Naive thymus-derived CD4-positive, alpha-beta T cell (primary cell): ENCODE measurements around the gene SIRPB2. TPM values are rescaled to one million over a fixed set of nuclear protein-coding genes. Genes with fewer than 3 reads are reported as not detected.
A peak's percentile ranks its signal among the peaks of the same experiment; 100 is the strongest.
"Not testable (repeated sequence)": the region's sequence is repeated elsewhere in the genome, so short reads cannot be mapped to it uniquely, and the experiment has no call there.

ENCODE experiments used
- ATAC-seq: fragments of 150-1000 bp; cut with Tn5 transposase; 2 replicates; pipeline ENCODE4 v1.10.0; 2021; ENCODE audit warnings: mild to moderate bottlenecking, moderate library complexity
- CTCF ChIA-PET: fragments of 350-600 bp; sonication (Branson Sonifier 250); formaldehyde crosslinking; loops from one replicate; lab custom pipeline; 2021; ENCODE audit warnings: antibody characterized with exemption; lab: Charles Lee
- POLR2A ChIA-PET: fragments of 350-600 bp; sonication (Branson Sonifier 250); formaldehyde crosslinking; loops from one replicate; lab custom pipeline; 2021; ENCODE audit warnings: antibody characterized with exemption, inconsistent platforms; lab: Charles Lee
- DNase-seq, 9 donors: peaks; one replicate each; pipeline versions ENCODE4 v3.0.0 to v3.0.0-alpha.2; 2020 to 2022; ENCODE audit warnings: mixed read lengths in 1 of 9
- H3K27ac ChIP-seq: one replicate; pipeline ENCODE4 v1.7.0; 2013; ENCODE audit warnings: mild to moderate bottlenecking, low read depth, low read length, moderate library complexity
- H3K27me3 ChIP-seq, 2 donors: one replicate each; pipeline ENCODE4 v1.7.0; 2013; ENCODE audit warnings: low read length in 2 of 2, mild to moderate bottlenecking in 2 of 2, moderate library complexity in 2 of 2; ENCODE audit not compliant: control insufficient read depth in 2 of 2, insufficient read depth in 2 of 2
- H3K36me3 ChIP-seq, 3 experiments: 1 replicate in 2 of 3; 2 replicates in 1 of 3; pipeline ENCODE4 v1.7.0; 2013; ENCODE audit warnings: low read length in 3 of 3, mild to moderate bottlenecking in 3 of 3, moderate library complexity in 1 of 3; ENCODE audit not compliant: insufficient read depth in 3 of 3, control insufficient read depth in 2 of 3
- H3K4me1 ChIP-seq, 2 donors: one replicate each; pipeline ENCODE4 v1.7.0; 2013; ENCODE audit warnings: low read length in 2 of 2, mild to moderate bottlenecking in 2 of 2, moderate library complexity in 1 of 2; ENCODE audit not compliant: control insufficient read depth in 2 of 2, insufficient read depth in 2 of 2
- H3K4me3 ChIP-seq: 2 replicates; pipeline ENCODE4 v1.7.0; 2013; ENCODE audit warnings: mild to moderate bottlenecking, low read length
- H3K9me3 ChIP-seq, 3 experiments: 1 replicate in 2 of 3; 2 replicates in 1 of 3; pipeline ENCODE4 v1.7.0; 2013; ENCODE audit warnings: low read length in 3 of 3; ENCODE audit not compliant: control insufficient read depth in 2 of 3
- H3K27ac Mint-ChIP-seq, 9 donors: one replicate each; pipeline ENCODE4 v1.8.0; 2020 to 2022; ENCODE audit warnings: mixed read lengths in 9 of 9, mild to moderate bottlenecking in 8 of 9, moderate library complexity in 5 of 9, inconsistent platforms in 2 of 9
- H3K27me3 Mint-ChIP-seq, 5 donors: one replicate each; pipeline ENCODE4 v1.8.0; 2021 to 2022; ENCODE audit warnings: mixed read lengths in 5 of 5, mild to moderate bottlenecking in 1 of 5
- H3K36me3 Mint-ChIP-seq, 5 donors: one replicate each; pipeline ENCODE4 v1.8.0; 2020 to 2022; ENCODE audit warnings: mixed read lengths in 5 of 5, mild to moderate bottlenecking in 3 of 5, inconsistent platforms in 1 of 5
- H3K4me1 Mint-ChIP-seq, 7 donors: one replicate each; pipeline ENCODE4 v1.8.0; 2020 to 2022; ENCODE audit warnings: mixed read lengths in 7 of 7, mild to moderate bottlenecking in 3 of 7, inconsistent platforms in 1 of 7
- H3K4me3 Mint-ChIP-seq, 10 donors: one replicate each; pipeline ENCODE4 v1.8.0; 2020 to 2022; ENCODE audit warnings: mild to moderate bottlenecking in 10 of 10, mixed read lengths in 10 of 10, moderate library complexity in 6 of 10, inconsistent platforms in 2 of 10
- H3K9me3 Mint-ChIP-seq, 11 donors: one replicate each; pipeline ENCODE4 v1.8.0; 2020 to 2022; ENCODE audit warnings: mixed read lengths in 11 of 11, mild to moderate bottlenecking in 4 of 11, inconsistent platforms in 1 of 11, moderate library complexity in 1 of 11
- intact Hi-C, 2 donors: fragments of 100-400 bp; cut with micrococcal nuclease; formaldehyde crosslinking; loops; one replicate each; pipeline ENCODE4 v1.15.1; 2023
- polyA plus RNA-seq, 2 donors: library from polyadenylated mRNA; unstranded; fragments of 300-500 nt; fragmentation: Illumina TruSeq; gene quantifications; one replicate each; pipeline ENCODE4 v1.2.3, GENCODE V29; 2021
- total RNA-seq, 6 experiments: library from RNA in 5 of 6; stranded (reverse) in 5 of 6; gene quantifications; 1 replicate in 5 of 6; 2 replicates in 1 of 6; pipeline ENCODE4 v1.2.3 and lab custom pipeline; 2021 to 2026

The SIRPB2 gene
- total and polyA plus RNA-seq, 7 experiments from 2014 or later = 0.07 to 29.0 (median 0.38) TPM; not detected in 2

GRCh38 chr20:1497371-1497770, 6.2 kb upstream of the SIRPB2 start:
- ATAC-seq, H3K9me3 ChIP-seq, H3K4me3 ChIP-seq, H3K27ac ChIP-seq, H3K36me3 ChIP-seq, intact Hi-C loops, H3K27ac Mint-ChIP-seq, H3K4me3 Mint-ChIP-seq, H3K4me1 ChIP-seq, DNase-seq, H3K36me3 Mint-ChIP-seq: not testable (repeated sequence)
- CTCF ChIA-PET = interaction anchor here (0.6 kb wide), 2 partner anchors 128 to 253 kb away, joined by 3 to 5 read pairs; no protein-coding TSS in a partner anchor
- POLR2A ChIA-PET = interaction anchor here (0.7 kb wide), 1 partner anchor 154 kb away, joined by 6 read pairs; no protein-coding TSS in a partner anchor
- peaks cover 0 to 14% (median 3%) of the 10 kb centered on the region in 11 donors for H3K9me3 Mint-ChIP-seq
- peaks cover 12 to 66% (median 37%) of the 10 kb centered on the region in 5 donors for H3K27me3 Mint-ChIP-seq
- H3K27me3 ChIP-seq = peaks cover 0 to 10% of the 10 kb centered on the region in 2 donors
- peaks cover 5 to 15% (median 11%) of the 10 kb centered on the region in 7 donors for H3K4me1 Mint-ChIP-seq

- intact Hi-C loops = no loop called here
- Mint-ChIP-seq H3K4me1 (peaks cover 5 to 19% (median 12%) of the 10 kb centered on the region in 7 donors), H3K9me3 (peaks cover 0 to 11% (median 2%) of the 10 kb centered on the region in 11 donors), H3K4me3 (no peak overlapping the region), H3K27me3 (peaks cover 12 to 63% (median 33%) of the 10 kb centered on the region in 5 donors), H3K36me3 (peaks cover 0 to 5% (median 0%) of the 10 kb centered on the region in 5 donors), H3K27ac (no peak overlapping the region)
- DNase-seq = no peak
- ATAC-seq = no peak
- H3K36me3 ChIP-seq = no peaks in the 10 kb centered on the region
- no peak overlapping the region for H3K4me3 ChIP-seq
- peaks cover 0 to 10% of the 10 kb centered on the region in 2 donors for H3K27me3 ChIP-seq
- ChIA-PET POLR2A (no interaction called here), CTCF (interaction anchor here (0.6 kb wide), 1 partner anchor 254 kb away, joined by 5 read pairs; no protein-coding TSS in a partner anchor)
- peaks cover 0 to 6% of the 10 kb centered on the region in 2 donors for H3K4me1 ChIP-seq
- no peak overlapping the region for H3K27ac ChIP-seq
- H3K9me3 ChIP-seq = no peaks in the 10 kb centered on the region
Observed at GRCh38 chr20:1496930-1497329, 5.7 kb upstream of the SIRPB2 start.

DNA sequence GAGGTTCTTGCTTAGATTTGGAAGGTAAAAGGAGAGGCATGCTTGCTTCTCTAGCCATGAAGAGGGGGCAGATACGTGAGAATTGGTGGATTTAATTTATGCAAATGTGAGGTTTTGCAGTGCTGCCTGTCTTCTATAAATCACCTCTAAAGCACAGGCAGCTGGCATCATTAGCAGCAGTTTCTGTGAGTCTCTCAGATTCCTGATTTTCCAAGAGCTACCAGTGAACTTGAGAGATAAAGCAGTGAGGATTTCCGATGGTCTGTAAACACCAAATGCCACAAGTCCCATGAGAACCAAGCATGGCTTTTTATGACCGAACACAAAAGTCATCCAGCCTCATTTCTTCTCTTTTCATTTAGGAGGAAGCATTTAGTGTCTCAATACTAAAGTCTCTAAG, 3.2 kb upstream of the SIRPB2 start:
- Mint-ChIP-seq H3K27ac (no peak overlapping the region), H3K9me3 (peaks cover 0 to 11% (median 2%) of the 10 kb centered on the region in 11 donors)
- H3K27ac ChIP-seq = no peak overlapping the region

GRCh38 chr20:1493536-1493935, 2.3 kb upstream of the SIRPB2 start:
- ChIA-PET POLR2A (no interaction called here), CTCF (interaction anchor here (0.7 kb wide), 1 partner anchor 15 kb away, joined by 4 read pairs; no protein-coding TSS in a partner anchor)
- Histone ChIP-seq H3K27me3 (peaks cover 0 to 4% of the 10 kb centered on the region in 2 donors), H3K9me3 (no peaks in the 10 kb centered on the region), H3K4me1 (peaks cover 0 to 12% of the 10 kb centered on the region in 2 donors), H3K36me3 (no peaks in the 10 kb centered on the region), H3K27ac (no peak overlapping the region), H3K4me3 (no peak overlapping the region)
- Mint-ChIP-seq H3K27ac (no peak overlapping the region), H3K4me3 (no peak overlapping the region), H3K36me3 (peaks cover 0 to 3% (median 0%) of the 10 kb centered on the region in 5 donors), H3K4me1 (peaks cover 13 to 26% (median 20%) of the 10 kb centered on the region in 7 donors), H3K9me3 (peaks cover 0 to 10% (median 2%) of the 10 kb centered on the region in 11 donors), H3K27me3 (peaks cover 0 to 54% (median 25%) of the 10 kb centered on the region in 5 donors)
- DNase-seq = no peak
- ATAC-seq = no peak
- intact Hi-C loops = no loop called here

More for the DNA sequence above, 3.2 kb upstream of the SIRPB2 start:
- peaks cover 0 to 5% (median 0%) of the 10 kb centered on the region in 5 donors for H3K36me3 Mint-ChIP-seq
- POLR2A ChIA-PET = no interaction called here
- Histone ChIP-seq H3K4me1 (peaks cover 0 to 12% of the 10 kb centered on the region in 2 donors), H3K27me3 (peaks cover 0 to 4% of the 10 kb centered on the region in 2 donors), H3K9me3 (no peaks in the 10 kb centered on the region), H3K4me3 (no peak overlapping the region), H3K36me3 (no peaks in the 10 kb centered on the region)
- ATAC-seq (no peak), DNase-seq (no peak)
- peaks cover 0 to 52% (median 24%) of the 10 kb centered on the region in 5 donors for H3K27me3 Mint-ChIP-seq
- no peak overlapping the region for H3K4me3 Mint-ChIP-seq
- CTCF ChIA-PET = interaction anchor here (1.7 kb wide), 1 partner anchor 9 kb away, joined by 6 read pairs; no protein-coding TSS in a partner anchor
- H3K4me1 Mint-ChIP-seq = peaks cover 13 to 26% (median 20%) of the 10 kb centered on the region in 7 donors
- intact Hi-C loops = no loop called here

DNA sequence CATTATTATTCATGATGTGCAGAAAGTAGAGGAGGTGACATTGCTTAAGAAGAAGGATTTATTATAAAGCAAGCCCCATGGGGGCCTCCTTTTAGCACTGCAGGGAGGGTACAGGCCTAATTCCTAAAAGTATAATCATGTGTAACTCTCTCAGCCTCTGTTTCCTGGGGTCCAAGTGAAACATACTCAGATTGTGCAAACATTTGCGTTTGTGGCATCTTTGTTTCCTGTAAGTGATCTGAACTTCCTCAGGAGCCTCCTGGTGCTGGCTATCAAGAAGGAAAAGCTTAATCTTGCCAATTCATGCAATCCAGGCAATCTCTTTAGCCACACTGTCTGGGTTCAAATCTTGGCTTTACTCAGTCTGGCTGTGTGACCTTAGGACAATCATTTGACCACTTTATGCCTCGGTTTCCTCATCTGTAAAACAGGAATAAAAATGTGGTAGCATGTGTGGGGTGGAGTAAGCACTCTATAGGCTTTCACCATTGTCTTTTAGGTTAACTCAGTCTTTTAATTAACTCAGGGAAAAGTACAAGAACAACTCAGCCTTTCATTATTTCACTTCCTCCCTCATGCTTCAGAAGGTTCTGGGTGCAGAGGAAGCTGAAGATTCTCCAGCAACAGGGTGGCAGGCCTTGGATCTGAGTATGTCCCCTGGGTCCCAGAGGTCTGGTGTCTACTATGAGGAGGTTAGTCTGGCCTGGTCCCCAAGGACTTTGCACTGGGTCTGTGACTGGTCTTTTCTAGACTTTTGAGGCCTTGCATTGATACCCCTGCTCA, 831 bp upstream of the SIRPB2 start:
- intact Hi-C loops = no loop called here
- Mint-ChIP-seq H3K36me3 (no peaks in the 10 kb centered on the region), H3K27ac (peak overlapping the region in 1 of 9 donors; percentile 37), H3K4me3 (no peak overlapping the region), H3K4me1 (peaks cover 13 to 26% (median 20%) of the 10 kb centered on the region in 7 donors), H3K27me3 (peaks cover 5 to 52% (median 19%) of the 10 kb centered on the region in 5 donors), H3K9me3 (peaks cover 0 to 5% (median 0%) of the 10 kb centered on the region in 11 donors)
- Histone ChIP-seq H3K27ac (no peak overlapping the region), H3K27me3 (no peaks in the 10 kb centered on the region), H3K36me3 (no peaks in the 10 kb centered on the region), H3K4me1 (peaks cover 0 to 12% of the 10 kb centered on the region in 2 donors), H3K9me3 (no peaks in the 10 kb centered on the region), H3K4me3 (no peak overlapping the region)
- ChIA-PET CTCF (no interaction called here), POLR2A (no interaction called here)
- ATAC-seq (peak; percentile 12), DNase-seq (no peak)

GRCh38 chr20:1490643-1491195, 501 bp downstream of the SIRPB2 start:
- intact Hi-C loops = no loop called here
- Histone ChIP-seq H3K27ac (no peak overlapping the region), H3K4me1 (peaks cover 0 to 12% of the 10 kb centered on the region in 2 donors), H3K4me3 (no peak overlapping the region), H3K27me3 (no peaks in the 10 kb centered on the region), H3K9me3 (no peaks in the 10 kb centered on the region), H3K36me3 (no peaks in the 10 kb centered on the region)
- H3K4me1 Mint-ChIP-seq = peaks cover 13 to 26% (median 20%) of the 10 kb centered on the region in 7 donors
- DNase-seq (no peak), ATAC-seq (no peak)
- no peaks in the 10 kb centered on the region for H3K36me3 Mint-ChIP-seq
- CTCF ChIA-PET = no interaction called here
- peaks cover 5 to 47% (median 16%) of the 10 kb centered on the region in 5 donors for H3K27me3 Mint-ChIP-seq
- POLR2A ChIA-PET = no interaction called here
- H3K9me3 Mint-ChIP-seq = peaks cover 0 to 5% (median 0%) of the 10 kb centered on the region in 11 donors
- no peak overlapping the region for H3K4me3 Mint-ChIP-seq
- H3K27ac Mint-ChIP-seq = no peak overlapping the region
